Vagina (tissue), 2 donors: ENCODE measurements around the gene ADCY5.

Experiments used
- POLR2AphosphoS5 ChIP-seq, 2 donors: sonication (generic); formaldehyde crosslinking; IDR thresholded peaks; one replicate each; pipeline ENCODE4 v1.9.0; 2017; ENCODE audit warnings: antibody characterized with exemption in 2 of 2, mild to moderate bottlenecking in 2 of 2, low read depth in 1 of 2; ENCODE audit not compliant: insufficient read depth in 1 of 2
- TF ChIP-seq, protein P1 (sequence below), 3 experiments: fragments of 450-650 bp in 2 of 3; fragments of 200-600 bp in 1 of 3; sonication (generic) in 1 of 3; IDR thresholded peaks; one replicate each; pipeline ENCODE4 v1.5.1; 2017 to 2019; ENCODE audit warnings: antibody characterized with exemption in 3 of 3, mild to moderate bottlenecking in 2 of 3, moderate library complexity in 2 of 3

DNA sequence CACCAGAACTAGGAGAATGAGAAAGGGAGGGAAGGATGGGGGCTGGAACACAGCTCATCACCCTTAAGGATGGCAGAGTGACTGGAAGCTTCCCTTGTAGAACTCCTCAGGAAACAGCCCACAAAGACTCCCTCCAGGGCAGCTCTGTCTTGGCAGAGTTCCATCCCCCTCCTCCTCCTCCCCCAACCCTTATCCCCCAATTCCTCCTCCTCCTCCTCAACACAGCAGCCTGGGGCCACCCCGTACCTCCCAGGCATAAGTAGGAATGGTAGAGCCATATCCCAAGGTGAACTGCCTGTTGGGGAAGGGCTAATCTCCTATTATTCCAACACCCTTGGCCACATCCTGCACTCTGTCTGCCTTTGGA lies 38.8 kb downstream of the ADCY5 start:
- TF ChIP-seq, protein P1, sequence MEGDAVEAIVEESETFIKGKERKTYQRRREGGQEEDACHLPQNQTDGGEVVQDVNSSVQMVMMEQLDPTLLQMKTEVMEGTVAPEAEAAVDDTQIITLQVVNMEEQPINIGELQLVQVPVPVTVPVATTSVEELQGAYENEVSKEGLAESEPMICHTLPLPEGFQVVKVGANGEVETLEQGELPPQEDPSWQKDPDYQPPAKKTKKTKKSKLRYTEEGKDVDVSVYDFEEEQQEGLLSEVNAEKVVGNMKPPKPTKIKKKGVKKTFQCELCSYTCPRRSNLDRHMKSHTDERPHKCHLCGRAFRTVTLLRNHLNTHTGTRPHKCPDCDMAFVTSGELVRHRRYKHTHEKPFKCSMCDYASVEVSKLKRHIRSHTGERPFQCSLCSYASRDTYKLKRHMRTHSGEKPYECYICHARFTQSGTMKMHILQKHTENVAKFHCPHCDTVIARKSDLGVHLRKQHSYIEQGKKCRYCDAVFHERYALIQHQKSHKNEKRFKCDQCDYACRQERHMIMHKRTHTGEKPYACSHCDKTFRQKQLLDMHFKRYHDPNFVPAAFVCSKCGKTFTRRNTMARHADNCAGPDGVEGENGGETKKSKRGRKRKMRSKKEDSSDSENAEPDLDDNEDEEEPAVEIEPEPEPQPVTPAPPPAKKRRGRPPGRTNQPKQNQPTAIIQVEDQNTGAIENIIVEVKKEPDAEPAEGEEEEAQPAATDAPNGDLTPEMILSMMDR (IDR thresholded peaks at IDR 0.05): no peak
- TF ChIP-seq POLR2AphosphoS5 (IDR thresholded peaks at IDR 0.05; ENCODE audit: insufficient read depth in 1 of 2, low read depth in 1 of 2): no peak
